Mononuclear cell (primary cell): ENCODE measurements around the gene HDAC4. TPM values are rescaled to one million over a fixed set of nuclear protein-coding genes. Genes with fewer than 3 reads are reported as not detected.

ENCODE experiments used
- H3K27me3 ChIP-seq: 2 replicates; pipeline ENCODE4 v1.6.0; 2011; ENCODE audit warnings: low read length, control low read depth; ENCODE audit not compliant: insufficient read depth
- H3K4me1 ChIP-seq: 2 replicates; pipeline ENCODE4 v1.5.1; 2011; ENCODE audit warnings: mild to moderate bottlenecking, low read length, control low read depth; ENCODE audit not compliant: insufficient read depth
- H3K4me3 ChIP-seq: 2 replicates; pipeline ENCODE4 v1.5.1; 2011; ENCODE audit warnings: mild to moderate bottlenecking, low read length, moderate library complexity
- H3K9me3 ChIP-seq: 2 replicates; pipeline ENCODE4 v1.5.1; 2011; ENCODE audit warnings: low read depth, mild to moderate bottlenecking, control low read depth, low read length
- total RNA-seq: library from RNA; depleted of rRNA; stranded (reverse); fragments of >200 nt; gene quantifications from one replicate; pipeline ENCODE4 v1.2.3, GENCODE V29; 2012

Gene HDAC4
- total RNA-seq, 1 donor, result 27.7 TPM

- no peaks in the 10 kb centered on the region for H3K27me3 ChIP-seq
- no peaks in the 10 kb centered on the region for H3K4me1 ChIP-seq
- no peak overlapping the region for H3K4me3 ChIP-seq
- no peaks in the 10 kb centered on the region for H3K9me3 ChIP-seq
Observed at GRCh38 chr2:239103125-239104098, 297.4 kb downstream of the HDAC4 start.

DNA sequence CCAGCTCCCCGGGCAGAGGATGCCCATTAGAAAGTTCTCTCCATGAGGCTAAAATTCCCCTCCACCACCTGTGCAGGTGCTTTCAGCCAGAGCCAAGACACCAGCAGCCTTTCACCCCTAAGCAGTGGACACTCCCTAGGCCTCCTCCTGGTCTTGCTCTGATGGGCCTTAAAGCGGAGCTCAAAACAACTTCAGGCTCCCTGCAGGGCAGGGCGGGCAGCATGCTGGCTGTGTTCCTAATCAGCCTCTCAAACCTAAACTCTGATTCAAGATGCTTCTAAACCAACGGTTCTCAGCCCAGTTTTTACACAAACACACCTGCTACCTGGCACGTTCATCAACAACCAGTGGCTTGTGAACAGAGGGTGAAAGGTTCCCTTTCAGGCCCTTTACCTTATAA lies 298.6 kb downstream of the HDAC4 start:
- no peaks in the 10 kb centered on the region for H3K27me3 ChIP-seq
- no peaks in the 10 kb centered on the region for H3K4me1 ChIP-seq
- H3K4me3 ChIP-seq, result no peak overlapping the region
- H3K9me3 ChIP-seq, result no peaks in the 10 kb centered on the region

DNA sequence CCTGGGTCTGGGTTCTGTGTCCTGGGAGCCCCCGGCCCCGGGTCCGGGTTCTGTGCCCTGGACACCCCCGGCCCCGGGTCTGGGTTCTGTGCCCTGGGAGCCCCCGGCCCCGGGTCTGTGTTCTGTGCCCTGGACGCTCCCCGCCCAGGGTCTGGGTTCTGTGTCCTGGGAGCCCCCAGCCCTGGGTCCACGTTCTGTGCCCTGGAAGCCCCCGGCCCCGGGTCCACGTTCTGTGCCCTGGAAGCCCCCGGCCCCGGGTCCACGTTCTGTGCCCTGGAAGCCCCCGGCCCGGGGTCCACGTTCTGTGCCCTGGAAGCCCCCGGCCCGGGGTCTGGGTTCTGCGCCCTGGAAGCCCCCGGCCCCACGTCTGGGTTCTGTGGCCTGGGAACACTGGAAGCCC lies 299.0 kb downstream of the HDAC4 start:
- H3K4me1 ChIP-seq, result no peaks in the 10 kb centered on the region
- H3K9me3 ChIP-seq, result no peaks in the 10 kb centered on the region
- H3K4me3 ChIP-seq, result no peak overlapping the region
- H3K27me3 ChIP-seq, result no peaks in the 10 kb centered on the region

- H3K9me3 ChIP-seq, result no peaks in the 10 kb centered on the region
- H3K4me1 ChIP-seq, result no peaks in the 10 kb centered on the region
- H3K27me3 ChIP-seq, result no peaks in the 10 kb centered on the region
- no peak overlapping the region for H3K4me3 ChIP-seq
Observed at GRCh38 chr2:239101071-239101470, 299.7 kb downstream of the HDAC4 start.

- Histone ChIP-seq H3K4me3 (no peak overlapping the region), H3K9me3 (no peaks in the 10 kb centered on the region), H3K27me3 (no peaks in the 10 kb centered on the region), H3K4me1 (no peaks in the 10 kb centered on the region)
Observed at GRCh38 chr2:239099474-239099873, 301.3 kb downstream of the HDAC4 start.

GRCh38 chr2:239098288-239098970 lies 302.4 kb downstream of the HDAC4 start:
- Histone ChIP-seq H3K4me1 (no peaks in the 10 kb centered on the region), H3K9me3 (no peaks in the 10 kb centered on the region), H3K27me3 (no peaks in the 10 kb centered on the region)

DNA sequence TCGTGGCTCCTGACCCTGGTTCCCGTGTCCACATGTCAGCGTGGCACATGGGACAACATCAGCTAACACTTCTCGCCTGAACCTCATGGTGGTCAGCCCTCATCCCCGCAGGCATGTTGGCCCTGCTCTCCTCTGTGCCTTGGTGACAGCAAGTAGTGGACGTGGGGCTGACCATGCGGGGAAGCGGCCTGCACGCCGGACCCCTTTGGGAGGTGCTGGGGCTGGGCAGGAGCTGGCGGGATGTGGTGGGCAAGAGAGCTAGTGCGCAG lies 303.5 kb downstream of the HDAC4 start:
- no peaks in the 10 kb centered on the region for H3K27me3 ChIP-seq
- H3K4me1 ChIP-seq, result no peaks in the 10 kb centered on the region
- H3K4me3 ChIP-seq, result no peak overlapping the region
- H3K9me3 ChIP-seq, result no peaks in the 10 kb centered on the region

More at GRCh38 chr2:239098288-239098970, 302.4 kb downstream of the HDAC4 start:
- H3K4me3 ChIP-seq, result no peak overlapping the region

DNA sequence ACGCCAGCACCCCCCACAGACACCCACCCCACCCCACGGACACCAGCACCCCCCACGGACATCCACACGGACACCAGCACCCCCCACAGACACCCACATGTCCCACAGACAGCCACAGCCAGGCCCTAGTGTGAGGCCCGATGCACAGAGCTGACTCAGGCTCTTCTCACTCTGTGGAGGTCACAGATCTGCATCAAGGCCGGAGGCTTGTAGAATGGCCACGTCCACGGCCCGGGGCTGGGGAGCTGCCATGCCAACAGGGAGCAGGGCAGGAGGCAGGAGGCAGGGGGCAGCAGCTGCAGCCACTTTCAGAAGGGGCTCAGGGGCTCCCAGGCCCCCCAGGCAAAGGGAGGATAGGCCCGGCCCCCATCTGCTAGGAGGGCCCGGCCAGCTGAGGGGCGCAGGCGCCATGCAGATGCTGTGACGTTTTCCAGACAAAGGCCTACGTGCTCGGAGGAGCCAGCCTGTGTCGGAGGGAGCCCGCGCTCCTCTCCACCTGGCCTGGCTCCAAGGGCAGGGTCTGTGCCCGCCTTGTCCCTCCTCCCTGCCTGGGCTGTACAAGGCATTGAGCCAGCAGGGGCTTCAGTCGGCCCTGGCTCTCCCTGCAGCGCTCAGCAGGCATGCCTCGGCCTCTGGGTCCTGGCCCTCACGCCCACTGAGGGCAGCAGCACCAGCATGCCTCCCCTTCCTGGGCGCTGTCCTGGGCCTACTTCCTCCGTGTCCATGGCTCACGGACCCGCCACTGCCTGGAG lies 304.0 kb downstream of the HDAC4 start:
- H3K9me3 ChIP-seq, result no peaks in the 10 kb centered on the region
- no peaks in the 10 kb centered on the region for H3K27me3 ChIP-seq
- H3K4me3 ChIP-seq, result no peak overlapping the region
- H3K4me1 ChIP-seq, result no peaks in the 10 kb centered on the region

GRCh38 chr2:239095460-239096081 lies 305.2 kb downstream of the HDAC4 start:
- no peaks in the 10 kb centered on the region for H3K4me1 ChIP-seq
- no peaks in the 10 kb centered on the region for H3K27me3 ChIP-seq

DNA sequence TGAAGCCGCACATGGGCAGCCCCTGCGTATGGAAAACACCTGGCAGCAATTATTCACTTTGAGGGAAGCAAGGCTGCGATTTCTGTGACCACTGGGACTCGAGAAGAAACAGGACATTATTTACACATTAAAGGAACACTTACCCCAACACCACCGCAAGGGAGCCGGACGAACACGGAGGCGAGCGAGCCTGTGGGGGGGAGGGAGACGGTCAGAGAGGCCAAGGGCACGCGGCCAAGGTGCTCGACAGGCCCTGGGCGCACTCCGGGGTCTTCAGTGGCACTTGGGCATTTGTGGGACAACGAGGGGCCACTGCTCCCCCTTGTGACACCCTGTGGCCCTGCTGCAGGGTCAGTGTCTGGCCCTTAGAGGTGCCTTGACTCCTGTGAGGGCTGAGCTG lies 306.0 kb downstream of the HDAC4 start:
- Histone ChIP-seq H3K27me3 (no peaks in the 10 kb centered on the region), H3K4me1 (no peaks in the 10 kb centered on the region), H3K9me3 (no peaks in the 10 kb centered on the region), H3K4me3 (no peak overlapping the region)

More at GRCh38 chr2:239095460-239096081, 305.2 kb downstream of the HDAC4 start:
- no peak overlapping the region for H3K4me3 ChIP-seq
- H3K9me3 ChIP-seq, result no peaks in the 10 kb centered on the region

DNA sequence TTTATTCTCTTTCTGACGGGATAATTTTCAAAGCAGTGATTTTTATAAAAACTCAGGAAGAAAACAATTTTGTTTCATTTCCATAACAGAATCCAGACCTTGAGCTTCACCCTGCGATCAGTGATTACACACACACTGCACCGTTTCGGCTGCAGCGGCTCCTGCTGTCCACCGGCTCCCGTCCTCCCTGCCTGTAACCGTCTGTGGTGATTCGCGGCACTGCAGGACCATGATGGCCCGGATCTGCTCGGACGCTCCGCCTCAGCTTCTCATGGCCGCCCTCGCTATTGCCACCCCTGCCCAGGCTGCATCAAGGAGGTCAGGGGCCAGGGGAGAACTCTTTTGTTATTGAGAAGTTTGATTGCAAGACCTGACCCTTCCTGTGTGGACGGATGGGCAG lies 306.9 kb downstream of the HDAC4 start:
- Histone ChIP-seq H3K9me3 (no peaks in the 10 kb centered on the region), H3K27me3 (no peaks in the 10 kb centered on the region), H3K4me3 (no peak overlapping the region), H3K4me1 (no peaks in the 10 kb centered on the region)

DNA sequence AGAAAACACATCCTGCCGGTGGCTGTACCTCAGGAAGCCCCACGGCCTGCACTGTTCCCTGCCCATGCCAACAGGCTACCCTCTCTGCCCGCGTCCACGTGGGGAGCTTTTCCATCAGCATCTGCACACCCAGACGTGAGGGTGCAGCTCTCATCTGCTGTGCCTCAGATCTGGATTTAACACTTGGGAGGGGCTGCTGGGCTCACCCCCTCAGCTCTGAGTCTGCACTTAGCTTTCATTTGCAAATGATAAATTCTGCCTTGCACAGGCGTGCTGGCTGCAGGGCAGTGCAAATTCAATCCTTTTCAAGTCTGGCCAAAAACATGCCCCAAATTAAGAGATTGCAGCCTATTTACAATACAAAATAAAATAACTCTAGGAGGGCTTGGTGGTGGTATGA lies 307.3 kb downstream of the HDAC4 start:
- H3K4me3 ChIP-seq, result no peak overlapping the region
- H3K27me3 ChIP-seq, result no peaks in the 10 kb centered on the region
- no peaks in the 10 kb centered on the region for H3K4me1 ChIP-seq
- no peaks in the 10 kb centered on the region for H3K9me3 ChIP-seq

DNA sequence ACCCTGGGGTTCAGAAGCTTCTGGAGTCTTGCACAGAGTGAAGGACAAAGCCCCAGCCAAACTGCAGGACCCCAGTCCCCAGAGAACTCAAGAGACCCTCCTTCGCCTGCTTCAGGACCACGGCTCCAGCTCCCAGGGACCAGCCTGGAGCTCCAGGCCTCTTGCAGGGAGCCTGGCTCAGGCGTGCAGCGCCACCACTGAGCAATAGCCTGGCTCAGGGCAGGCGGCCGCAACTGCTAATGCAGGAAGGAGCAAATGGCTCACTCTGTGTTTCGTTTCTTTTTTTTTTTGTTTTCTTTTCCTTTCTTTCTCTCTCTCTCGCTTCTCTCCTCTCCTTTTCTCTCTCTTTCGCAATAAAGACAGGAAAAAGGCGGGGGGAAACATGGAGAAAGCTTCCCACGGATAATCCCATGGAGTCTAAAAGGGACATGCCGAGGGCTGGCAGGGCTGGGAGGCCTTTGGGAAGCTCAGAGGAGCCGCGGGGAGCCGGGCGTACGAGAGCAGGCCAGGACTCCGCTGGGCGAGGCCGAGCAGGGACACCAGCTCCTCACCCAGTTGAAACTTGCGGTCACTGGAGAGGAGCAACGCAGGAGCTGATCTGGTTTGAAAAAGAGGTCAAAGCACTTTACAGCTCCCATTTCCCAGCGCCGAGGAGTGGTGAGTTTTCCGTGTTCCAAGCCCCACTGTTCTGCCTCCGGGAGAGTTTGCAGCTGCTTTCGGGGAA lies 308.1 kb downstream of the HDAC4 start:
- H3K4me3 ChIP-seq, result no peak overlapping the region
- H3K9me3 ChIP-seq, result no peaks in the 10 kb centered on the region
- H3K4me1 ChIP-seq, result no peaks in the 10 kb centered on the region
- H3K27me3 ChIP-seq, result no peaks in the 10 kb centered on the region

DNA sequence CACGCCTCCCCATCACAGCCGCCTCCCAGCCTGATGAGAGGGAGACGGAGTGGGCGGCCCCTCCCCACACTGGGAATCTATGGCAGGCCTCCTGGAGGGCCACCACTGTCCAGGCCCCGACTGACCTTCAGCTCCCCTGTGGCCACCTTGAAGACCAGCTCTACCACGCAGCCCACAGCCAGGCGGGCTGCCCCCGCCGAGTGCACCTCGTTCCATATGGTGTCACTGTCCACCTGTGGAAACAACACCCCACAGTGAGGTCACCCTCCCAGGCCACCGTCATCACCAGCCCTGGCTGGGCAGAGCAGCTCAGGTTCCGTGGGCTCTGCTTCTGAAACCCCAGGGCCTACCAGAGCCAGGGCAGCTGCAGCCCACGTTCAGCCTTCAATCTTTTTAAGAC lies 310.9 kb downstream of the HDAC4 start:
- Histone ChIP-seq H3K9me3 (no peaks in the 10 kb centered on the region), H3K4me1 (no peaks in the 10 kb centered on the region), H3K4me3 (no peak overlapping the region), H3K27me3 (no peaks in the 10 kb centered on the region)
